HFFc6 (cell line): ENCODE data around the gene NTN1. TPM values are rescaled to one million over a fixed set of nuclear protein-coding genes. Genes with fewer than 3 reads are reported as not detected.

ENCODE experiments used
- DNase-seq: peaks from one replicate; pipeline ENCODE4 v3.0.0-alpha.2; 2018
- H3K27ac Mint-ChIP-seq: 2 replicates; pipeline ENCODE4 v1.8.0; 2020; ENCODE audit warnings: mild to moderate bottlenecking, mixed read lengths
- H3K27me3 Mint-ChIP-seq: 2 replicates; pipeline ENCODE4 v1.8.0; 2021; ENCODE audit warnings: mild to moderate bottlenecking, moderate library complexity, mixed read lengths; ENCODE audit not compliant: insufficient read depth
- H3K36me3 Mint-ChIP-seq: 2 replicates; pipeline ENCODE4 v1.8.0; 2021; ENCODE audit warnings: low read depth, mixed read lengths
- H3K4me1 Mint-ChIP-seq: 2 replicates; pipeline ENCODE4 v1.8.0; 2020; ENCODE audit warnings: low read depth, mixed read lengths
- H3K4me3 Mint-ChIP-seq: 2 replicates; pipeline ENCODE4 v1.8.0; 2020; ENCODE audit warnings: mild to moderate bottlenecking, moderate library complexity, mixed read lengths
- H3K9me3 Mint-ChIP-seq: 2 replicates; pipeline ENCODE4 v1.8.0; 2020; ENCODE audit warnings: mild to moderate bottlenecking, mixed read lengths
- total RNA-seq, 6 experiments: library from RNA; stranded (reverse); fragmentation: NEBNext Ultra II Directional; extraction: Animal tissue kit (Norgen Biotek cat#: 25700); gene quantifications; 2 replicates in 1 of 6; 3 replicates in 5 of 6; pipeline ENCODE4 v1.2.3, GENCODE V29; 2021
- TF ChIP-seq, protein P1 (sequence below): fragments of 200-600 bp; sonication (generic); IDR thresholded peaks from 2 replicates; pipeline ENCODE4 v1.5.0; 2021; ENCODE audit warnings: antibody characterized with exemption, mild to moderate bottlenecking

Gene NTN1
- total RNA-seq, 6 experiments from 2014 or later = not detected

DNA sequence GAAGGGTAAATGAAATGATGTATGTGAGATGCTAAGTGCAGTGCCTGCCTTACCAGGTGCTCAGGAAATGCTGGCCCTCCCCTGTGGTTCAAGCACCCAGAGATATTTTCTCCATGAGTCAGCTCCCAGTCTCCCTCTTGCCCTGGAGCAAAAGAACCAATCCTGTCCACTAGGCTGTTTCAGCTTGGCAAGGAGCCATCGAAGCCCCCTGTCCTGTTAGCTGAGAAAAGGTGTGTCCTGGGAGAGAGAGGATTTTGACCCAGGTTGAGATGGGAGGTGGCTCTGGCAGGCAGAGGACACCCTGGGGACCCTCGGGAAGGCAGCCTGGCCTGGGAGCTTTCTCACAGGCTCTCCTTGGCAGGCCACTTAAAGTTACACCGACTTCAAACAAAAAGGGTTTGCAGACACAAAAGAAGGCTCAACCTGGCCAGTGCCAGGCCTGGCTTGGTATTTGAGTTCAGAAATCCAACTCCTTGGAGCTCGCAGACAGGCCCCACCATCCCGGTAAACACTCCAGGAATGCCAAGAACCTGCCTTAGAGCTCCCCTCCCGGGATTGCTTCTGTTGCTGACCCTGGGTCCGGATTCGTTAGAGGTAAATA is 29.6 kb downstream of the NTN1 start:
- no peak overlapping the region for H3K4me3 Mint-ChIP-seq
- peaks cover 31% of the 10 kb centered on the region for H3K9me3 Mint-ChIP-seq
- H3K36me3 Mint-ChIP-seq = peaks cover 4% of the 10 kb centered on the region; the same call in 1 of the 2 replicates
- H3K4me1 Mint-ChIP-seq = no peaks in the 10 kb centered on the region
- no peak overlapping the region for H3K27ac Mint-ChIP-seq
- no peaks in the 10 kb centered on the region; the same call in 1 of the 2 replicates for H3K27me3 Mint-ChIP-seq
- DNase-seq = no peak
- TF ChIP-seq, protein P1, sequence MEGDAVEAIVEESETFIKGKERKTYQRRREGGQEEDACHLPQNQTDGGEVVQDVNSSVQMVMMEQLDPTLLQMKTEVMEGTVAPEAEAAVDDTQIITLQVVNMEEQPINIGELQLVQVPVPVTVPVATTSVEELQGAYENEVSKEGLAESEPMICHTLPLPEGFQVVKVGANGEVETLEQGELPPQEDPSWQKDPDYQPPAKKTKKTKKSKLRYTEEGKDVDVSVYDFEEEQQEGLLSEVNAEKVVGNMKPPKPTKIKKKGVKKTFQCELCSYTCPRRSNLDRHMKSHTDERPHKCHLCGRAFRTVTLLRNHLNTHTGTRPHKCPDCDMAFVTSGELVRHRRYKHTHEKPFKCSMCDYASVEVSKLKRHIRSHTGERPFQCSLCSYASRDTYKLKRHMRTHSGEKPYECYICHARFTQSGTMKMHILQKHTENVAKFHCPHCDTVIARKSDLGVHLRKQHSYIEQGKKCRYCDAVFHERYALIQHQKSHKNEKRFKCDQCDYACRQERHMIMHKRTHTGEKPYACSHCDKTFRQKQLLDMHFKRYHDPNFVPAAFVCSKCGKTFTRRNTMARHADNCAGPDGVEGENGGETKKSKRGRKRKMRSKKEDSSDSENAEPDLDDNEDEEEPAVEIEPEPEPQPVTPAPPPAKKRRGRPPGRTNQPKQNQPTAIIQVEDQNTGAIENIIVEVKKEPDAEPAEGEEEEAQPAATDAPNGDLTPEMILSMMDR = no peak

DNA sequence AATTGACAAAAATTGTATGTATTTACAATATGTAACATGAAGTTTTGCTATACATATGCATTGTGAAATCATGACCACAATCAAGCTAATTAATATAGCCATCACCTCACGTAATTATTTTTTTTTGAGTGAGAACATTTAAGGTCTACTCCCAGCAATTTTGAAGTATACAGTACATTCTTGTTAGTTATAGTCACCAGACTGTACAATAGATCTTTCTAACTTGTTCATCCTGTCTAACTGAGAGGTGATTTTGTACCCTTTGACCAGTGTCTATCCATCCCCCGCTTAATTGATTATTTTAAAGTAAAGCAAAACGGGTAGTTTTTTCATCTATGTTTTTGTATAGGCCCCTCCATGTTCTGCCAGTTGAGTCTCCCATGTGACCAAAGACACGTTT is 30.3 kb downstream of the NTN1 start:
- Mint-ChIP-seq H3K27ac (no peak overlapping the region), H3K4me1 (no peaks in the 10 kb centered on the region), H3K9me3 (peaks cover 36% of the 10 kb centered on the region), H3K4me3 (no peak overlapping the region), H3K36me3 (peaks cover 4% of the 10 kb centered on the region; the same call in 1 of the 2 replicates), H3K27me3 (peaks cover 3% of the 10 kb centered on the region; the same call in 1 of the 2 replicates)
- no peak for DNase-seq
- TF ChIP-seq, protein P1 = no peak

DNA sequence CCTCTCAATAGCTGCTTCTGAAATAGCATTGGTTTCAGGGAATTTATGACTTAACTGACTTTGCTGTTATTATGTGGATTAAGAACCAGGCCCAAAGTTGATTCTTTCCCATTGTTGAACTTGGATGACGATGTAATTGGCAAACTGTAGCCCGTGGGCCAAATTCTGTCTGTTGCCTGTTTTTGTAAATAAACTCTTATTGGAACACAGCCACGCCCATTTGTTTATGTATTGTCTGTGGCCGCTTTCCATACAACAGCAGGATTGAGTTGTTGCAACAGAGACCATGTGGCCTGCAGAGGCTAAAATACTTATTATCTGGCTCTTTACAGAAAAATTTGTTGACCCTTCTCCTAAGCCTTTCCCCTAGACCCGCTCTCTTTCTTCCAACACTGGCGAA is 31.6 kb downstream of the NTN1 start:
- no peak for DNase-seq
- Mint-ChIP-seq H3K4me1 (no peaks in the 10 kb centered on the region), H3K27ac (no peak overlapping the region), H3K27me3 (peaks cover 5% of the 10 kb centered on the region; the same call in 1 of the 2 replicates), H3K36me3 (peaks cover 4% of the 10 kb centered on the region), H3K9me3 (peaks cover 41% of the 10 kb centered on the region), H3K4me3 (no peak overlapping the region)
- TF ChIP-seq, protein P1 = no peak

DNA sequence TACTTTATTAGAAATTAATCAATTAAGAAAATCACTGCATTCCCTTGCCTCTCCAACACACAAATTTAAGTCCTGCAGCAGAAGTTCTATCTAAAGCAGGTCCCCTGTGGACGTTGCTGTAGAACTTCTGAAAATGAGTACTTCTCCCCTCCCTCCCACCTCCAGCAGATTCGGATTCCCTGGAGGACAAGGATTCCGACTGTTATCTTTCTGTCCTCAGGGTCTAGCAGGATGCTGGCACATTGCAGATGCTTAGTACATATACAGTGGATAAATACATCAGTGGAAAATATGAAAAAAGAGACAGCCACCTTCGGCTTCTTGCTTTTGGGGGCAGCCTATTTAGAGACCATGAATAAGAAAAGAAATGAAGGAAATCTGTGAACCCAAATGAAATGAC is 32.1 kb downstream of the NTN1 start:
- no peak for DNase-seq
- TF ChIP-seq, protein P1 = no peak
- Mint-ChIP-seq H3K4me1 (no peaks in the 10 kb centered on the region), H3K9me3 (peaks cover 37% of the 10 kb centered on the region), H3K27me3 (peaks cover 5% of the 10 kb centered on the region; the same call in 1 of the 2 replicates), H3K36me3 (peaks cover 4% of the 10 kb centered on the region), H3K4me3 (no peak overlapping the region), H3K27ac (no peak overlapping the region)

DNA sequence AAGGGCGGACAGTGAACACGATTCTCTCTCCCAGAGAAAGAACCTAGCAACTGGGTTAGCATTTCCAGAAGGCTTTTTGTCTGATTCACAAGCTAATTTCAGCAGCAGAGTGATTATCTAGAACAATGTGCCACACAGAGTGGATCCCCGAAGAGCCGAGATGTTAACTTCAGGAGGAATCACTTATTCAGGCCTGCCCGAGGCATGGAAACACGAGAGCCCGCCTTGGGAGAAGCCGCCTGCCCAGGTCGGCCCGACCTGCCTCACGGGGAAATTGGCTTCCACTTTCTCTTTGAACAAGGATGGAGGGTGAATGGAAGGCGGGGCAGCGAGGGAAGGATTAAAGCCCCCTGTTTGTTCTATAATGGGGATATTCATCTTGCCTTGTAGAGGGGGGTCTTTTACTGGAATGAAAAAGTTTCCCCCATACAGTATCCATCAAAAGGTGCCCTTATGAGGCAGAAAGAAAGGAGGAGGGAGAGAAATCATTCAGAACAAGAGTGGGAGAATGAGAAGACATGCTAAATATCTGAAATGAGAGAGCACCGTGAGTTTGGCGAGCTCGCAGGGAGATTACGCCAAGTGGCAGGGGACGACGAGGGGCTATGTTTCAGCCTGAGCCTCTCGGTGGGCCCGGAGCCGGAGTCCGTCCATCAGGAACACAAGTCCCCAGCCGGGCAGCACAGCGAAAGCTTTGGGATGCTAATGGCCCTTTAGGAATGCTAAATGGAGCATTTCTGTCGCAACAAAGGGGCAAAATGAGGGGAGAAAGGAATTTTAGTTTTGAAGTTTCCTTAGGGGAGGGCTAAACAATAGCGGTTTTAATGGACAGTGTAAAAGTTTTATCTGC is 33.0 kb downstream of the NTN1 start:
- Mint-ChIP-seq H3K4me1 (no peaks in the 10 kb centered on the region), H3K4me3 (no peak overlapping the region), H3K9me3 (peaks cover 30% of the 10 kb centered on the region), H3K27ac (no peak overlapping the region), H3K36me3 (peaks cover 4% of the 10 kb centered on the region), H3K27me3 (peaks cover 5% of the 10 kb centered on the region; the same call in 1 of the 2 replicates)
- no peak for DNase-seq
- TF ChIP-seq, protein P1 = no peak
